Measurements from ENCODE around the gene DNLZ. TPM values are rescaled to one million over a fixed set of nuclear protein-coding genes. Genes with fewer than 3 reads are reported as not detected.
"Not testable (repeated sequence)": the region's sequence is repeated elsewhere in the genome, so short reads cannot be mapped to it uniquely, and the experiment has no call there.

The DNLZ gene
- total RNA-seq, 2 experiments from 2014 or later, result 15.4 to 17.0 TPM

GRCh38 chr9:136321561-136321960 lies 42.0 kb downstream of the DNLZ start:
- no peak for ATAC-seq (ENCODE audit: low read depth)
- POLR2A ChIA-PET, result no interaction called here
- Mint-ChIP-seq H3K36me3 (no peaks in the 10 kb centered on the region), H3K27me3 (no peaks in the 10 kb centered on the region), H3K4me3 (no peak overlapping the region), H3K27ac (no peak overlapping the region), H3K9me3 (no peaks in the 10 kb centered on the region), H3K4me1 (peaks cover under 1% of the 10 kb centered on the region)
- no peak for DNase-seq

GRCh38 chr9:136320972-136321371 lies 42.6 kb downstream of the DNLZ start:
- H3K36me3 Mint-ChIP-seq; H3K27me3 Mint-ChIP-seq; DNase-seq; H3K9me3 Mint-ChIP-seq; H3K4me1 Mint-ChIP-seq; H3K27ac Mint-ChIP-seq; POLR2A ChIA-PET; ATAC-seq (ENCODE audit: low read depth); H3K4me3 Mint-ChIP-seq: not testable (repeated sequence)

GRCh38 chr9:136319955-136320354 lies 43.6 kb downstream of the DNLZ start:
- POLR2A ChIA-PET; DNase-seq; H3K27ac Mint-ChIP-seq; ATAC-seq (ENCODE audit: low read depth); H3K4me3 Mint-ChIP-seq; H3K9me3 Mint-ChIP-seq; H3K36me3 Mint-ChIP-seq; H3K4me1 Mint-ChIP-seq; H3K27me3 Mint-ChIP-seq: not testable (repeated sequence)

GRCh38 chr9:136319244-136319643 lies 44.3 kb downstream of the DNLZ start:
- H3K4me1 Mint-ChIP-seq; ATAC-seq (ENCODE audit: low read depth); H3K4me3 Mint-ChIP-seq; H3K36me3 Mint-ChIP-seq; DNase-seq; POLR2A ChIA-PET; H3K27ac Mint-ChIP-seq; H3K27me3 Mint-ChIP-seq: not testable (repeated sequence)
- H3K9me3 Mint-ChIP-seq, result peaks cover 15% of the 10 kb centered on the region

GRCh38 chr9:136318776-136319241 lies 44.7 kb downstream of the DNLZ start:
- Mint-ChIP-seq H3K27ac (no peak overlapping the region), H3K9me3 (peaks cover 15% of the 10 kb centered on the region), H3K4me3 (no peak overlapping the region), H3K4me1 (peaks cover 5% of the 10 kb centered on the region), H3K27me3 (no peaks in the 10 kb centered on the region), H3K36me3 (peaks cover 2% of the 10 kb centered on the region)
- DNase-seq (no peak), ATAC-seq (ENCODE audit: low read depth) (no peak)
- POLR2A ChIA-PET, result no interaction called here

- Mint-ChIP-seq H3K36me3 (peaks cover 2% of the 10 kb centered on the region), H3K9me3 (peaks cover 15% of the 10 kb centered on the region), H3K27ac (no peak overlapping the region), H3K4me1 (peaks cover 5% of the 10 kb centered on the region), H3K4me3 (no peak overlapping the region), H3K27me3 (no peaks in the 10 kb centered on the region)
- DNase-seq (no peak), ATAC-seq (ENCODE audit: low read depth) (no peak)
- POLR2A ChIA-PET, result no interaction called here
Measured at GRCh38 chr9:136318111-136318775, 45.3 kb downstream of the DNLZ start.

GRCh38 chr9:136317695-136318094 lies 45.8 kb downstream of the DNLZ start:
- Mint-ChIP-seq H3K36me3 (peaks cover 2% of the 10 kb centered on the region), H3K4me3 (no peak overlapping the region), H3K27me3 (no peaks in the 10 kb centered on the region), H3K27ac (no peak overlapping the region), H3K9me3 (peaks cover 15% of the 10 kb centered on the region), H3K4me1 (peaks cover 5% of the 10 kb centered on the region)
- POLR2A ChIA-PET, result no interaction called here
- DNase-seq, result no peak
- no peak for ATAC-seq (ENCODE audit: low read depth)

GRCh38 chr9:136316896-136317676 lies 46.5 kb downstream of the DNLZ start:
- DNase-seq (no peak), ATAC-seq (ENCODE audit: low read depth) (no peak)
- Mint-ChIP-seq H3K36me3 (peaks cover 2% of the 10 kb centered on the region), H3K27ac (no peak overlapping the region), H3K27me3 (no peaks in the 10 kb centered on the region), H3K4me3 (no peak overlapping the region), H3K4me1 (peaks cover 5% of the 10 kb centered on the region), H3K9me3 (peaks cover 15% of the 10 kb centered on the region)
- POLR2A ChIA-PET, result no interaction called here

- Mint-ChIP-seq H3K36me3 (peaks cover 2% of the 10 kb centered on the region), H3K27ac (no peak overlapping the region), H3K4me1 (peaks cover 5% of the 10 kb centered on the region), H3K27me3 (no peaks in the 10 kb centered on the region), H3K9me3 (peaks cover 15% of the 10 kb centered on the region), H3K4me3 (no peak overlapping the region)
- DNase-seq (no peak), ATAC-seq (ENCODE audit: low read depth) (no peak)
- POLR2A ChIA-PET, result no interaction called here
Measured at GRCh38 chr9:136316271-136316751, 47.2 kb downstream of the DNLZ start.

GRCh38 chr9:136314944-136315343 lies 48.6 kb downstream of the DNLZ start:
- H3K4me3 Mint-ChIP-seq, result no peak overlapping the region
- DNase-seq (no peak), ATAC-seq (ENCODE audit: low read depth) (no peak)
- POLR2A ChIA-PET, result no interaction called here
- no peak overlapping the region for H3K27ac Mint-ChIP-seq
- H3K36me3 Mint-ChIP-seq, result peaks cover 2% of the 10 kb centered on the region
- H3K27me3 Mint-ChIP-seq, result no peaks in the 10 kb centered on the region
- H3K4me1 Mint-ChIP-seq, result peaks cover 5% of the 10 kb centered on the region
- H3K9me3 Mint-ChIP-seq, result peaks cover 15% of the 10 kb centered on the region

GRCh38 chr9:136314056-136314416 lies 49.5 kb downstream of the DNLZ start:
- Mint-ChIP-seq H3K27ac (no peak overlapping the region), H3K4me3 (no peak overlapping the region), H3K27me3 (no peaks in the 10 kb centered on the region), H3K9me3 (peaks cover 15% of the 10 kb centered on the region), H3K36me3 (peaks cover 2% of the 10 kb centered on the region), H3K4me1 (peaks cover 5% of the 10 kb centered on the region)
- ATAC-seq (ENCODE audit: low read depth) (no peak), DNase-seq (no peak)
- POLR2A ChIA-PET, result no interaction called here

GRCh38 chr9:136313111-136314055 lies 50.2 kb downstream of the DNLZ start:
- DNase-seq, result no peak
- Mint-ChIP-seq H3K36me3 (peaks cover 2% of the 10 kb centered on the region), H3K4me1 (peaks cover 5% of the 10 kb centered on the region), H3K27me3 (no peaks in the 10 kb centered on the region), H3K9me3 (peaks cover 15% of the 10 kb centered on the region), H3K4me3 (no peak overlapping the region), H3K27ac (no peak overlapping the region)
- ATAC-seq (ENCODE audit: low read depth), result no peak
- POLR2A ChIA-PET, result interaction anchor here (1.3 kb wide), 1 partner anchor 49 kb away, joined by 4 read pairs; no protein-coding TSS in a partner anchor

- no peak overlapping the region for H3K27ac Mint-ChIP-seq
- H3K9me3 Mint-ChIP-seq, result peaks cover 15% of the 10 kb centered on the region
- peaks cover 5% of the 10 kb centered on the region for H3K4me1 Mint-ChIP-seq
- peak; percentile 68 for ATAC-seq (ENCODE audit: low read depth)
- H3K27me3 Mint-ChIP-seq, result no peaks in the 10 kb centered on the region
- H3K4me3 Mint-ChIP-seq, result no peak overlapping the region
- peaks cover 2% of the 10 kb centered on the region for H3K36me3 Mint-ChIP-seq
- POLR2A ChIA-PET, result interaction anchor here (1.3 kb wide), 1 partner anchor 50 kb away, joined by 4 read pairs; no protein-coding TSS in a partner anchor
- peak; percentile 67 for DNase-seq
Measured at GRCh38 chr9:136312436-136312835, 51.1 kb downstream of the DNLZ start.
